GM21786 (cell line): ENCODE data around the gene ANKRD11.
A peak's percentile ranks its signal among the peaks of the same experiment; 100 is the strongest.
"Not testable (repeated sequence)": the region's sequence is repeated elsewhere in the genome, so short reads cannot be mapped to it uniquely, and the experiment has no call there.

Experiments used
- ATAC-seq: cut with Tn5 transposase; IDR thresholded peaks from one replicate; pipeline ENCODE4 v1.9.1; 2021; ENCODE audit not compliant: unreplicated experiment

Gene ANKRD11

GRCh38 chr16:89334050-89334449 lies 156.3 kb downstream of the ANKRD11 start:
- ATAC-seq: no peak

- not testable (repeated sequence) for ATAC-seq
These were observed 156.9 kb downstream of the ANKRD11 start for GRCh38 chr16:89333401-89334001.

GRCh38 chr16:89332902-89333245 lies 157.5 kb downstream of the ANKRD11 start:
- no peak for ATAC-seq

GRCh38 chr16:89332243-89332901 lies 158.0 kb downstream of the ANKRD11 start:
- no peak for ATAC-seq

- ATAC-seq: no peak
These were observed 158.8 kb downstream of the ANKRD11 start for GRCh38 chr16:89331371-89332109.

- ATAC-seq: no peak
These were observed 160.0 kb downstream of the ANKRD11 start for GRCh38 chr16:89330177-89330856.

- ATAC-seq: not testable (repeated sequence)
These were observed 160.6 kb downstream of the ANKRD11 start for GRCh38 chr16:89329830-89330176.

GRCh38 chr16:89328412-89329400 lies 161.7 kb downstream of the ANKRD11 start:
- not testable (repeated sequence) for ATAC-seq

GRCh38 chr16:89326721-89327120 lies 163.6 kb downstream of the ANKRD11 start:
- ATAC-seq: no peak

GRCh38 chr16:89325861-89326471 lies 164.4 kb downstream of the ANKRD11 start:
- no peak for ATAC-seq

GRCh38 chr16:89324056-89325010 lies 166.0 kb downstream of the ANKRD11 start:
- ATAC-seq: peak; percentile 56

GRCh38 chr16:89323120-89323960 lies 167.0 kb downstream of the ANKRD11 start:
- ATAC-seq: no peak

- ATAC-seq: no peak
These were observed 167.8 kb downstream of the ANKRD11 start for GRCh38 chr16:89322321-89323119.

- no peak for ATAC-seq
These were observed 169.4 kb downstream of the ANKRD11 start for GRCh38 chr16:89320782-89321501.

GRCh38 chr16:89319886-89320781 lies 170.2 kb downstream of the ANKRD11 start:
- ATAC-seq: no peak

- no peak for ATAC-seq
These were observed 170.8 kb downstream of the ANKRD11 start for GRCh38 chr16:89319631-89319885.
